ENCODE measurements around the gene ACSS1.

ACSS1 gene

DNA sequence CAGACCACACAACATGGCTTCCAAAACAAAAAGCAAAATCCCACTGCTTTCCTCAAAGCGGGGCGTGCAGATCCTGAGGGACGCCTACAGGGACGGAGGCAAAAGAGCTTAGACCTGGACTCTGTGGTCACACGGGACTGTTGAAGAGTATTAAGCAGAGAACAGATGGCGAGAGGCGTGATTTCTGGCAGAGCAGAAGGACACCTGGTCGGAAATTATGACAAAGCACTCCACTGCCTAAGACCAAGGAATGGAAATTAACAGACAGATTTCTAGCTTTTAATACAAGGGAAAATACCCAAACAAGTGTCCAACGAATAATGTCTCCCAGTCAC is 93.5 kb downstream of the ACSS1 start:
- Histone ChIP-seq H3K4me3 (ENCODE audit: severe bottlenecking) (no peak overlapping the region), H3K9me3 (ENCODE audit: severe bottlenecking) (no peaks in the 10 kb centered on the region), H3K27ac (ENCODE audit: poor library complexity, severe bottlenecking) (no peak overlapping the region), H3K36me3 (ENCODE audit: low read depth) (peaks cover 17% of the 10 kb centered on the region), H3K4me1 (ENCODE audit: insufficient read depth, poor library complexity, severe bottlenecking) (no peaks in the 10 kb centered on the region), H3K27me3 (ENCODE audit: insufficient read depth, poor library complexity, severe bottlenecking) (no peaks in the 10 kb centered on the region)
- TF ChIP-seq, protein P1, sequence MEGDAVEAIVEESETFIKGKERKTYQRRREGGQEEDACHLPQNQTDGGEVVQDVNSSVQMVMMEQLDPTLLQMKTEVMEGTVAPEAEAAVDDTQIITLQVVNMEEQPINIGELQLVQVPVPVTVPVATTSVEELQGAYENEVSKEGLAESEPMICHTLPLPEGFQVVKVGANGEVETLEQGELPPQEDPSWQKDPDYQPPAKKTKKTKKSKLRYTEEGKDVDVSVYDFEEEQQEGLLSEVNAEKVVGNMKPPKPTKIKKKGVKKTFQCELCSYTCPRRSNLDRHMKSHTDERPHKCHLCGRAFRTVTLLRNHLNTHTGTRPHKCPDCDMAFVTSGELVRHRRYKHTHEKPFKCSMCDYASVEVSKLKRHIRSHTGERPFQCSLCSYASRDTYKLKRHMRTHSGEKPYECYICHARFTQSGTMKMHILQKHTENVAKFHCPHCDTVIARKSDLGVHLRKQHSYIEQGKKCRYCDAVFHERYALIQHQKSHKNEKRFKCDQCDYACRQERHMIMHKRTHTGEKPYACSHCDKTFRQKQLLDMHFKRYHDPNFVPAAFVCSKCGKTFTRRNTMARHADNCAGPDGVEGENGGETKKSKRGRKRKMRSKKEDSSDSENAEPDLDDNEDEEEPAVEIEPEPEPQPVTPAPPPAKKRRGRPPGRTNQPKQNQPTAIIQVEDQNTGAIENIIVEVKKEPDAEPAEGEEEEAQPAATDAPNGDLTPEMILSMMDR (IDR thresholded peaks at IDR 0.05; ENCODE audit: poor library complexity, severe bottlenecking), result no peak
- ATAC-seq (ENCODE audit: low read depth) (no peak), DNase-seq (ENCODE audit: low spot score) (no peak)

DNA sequence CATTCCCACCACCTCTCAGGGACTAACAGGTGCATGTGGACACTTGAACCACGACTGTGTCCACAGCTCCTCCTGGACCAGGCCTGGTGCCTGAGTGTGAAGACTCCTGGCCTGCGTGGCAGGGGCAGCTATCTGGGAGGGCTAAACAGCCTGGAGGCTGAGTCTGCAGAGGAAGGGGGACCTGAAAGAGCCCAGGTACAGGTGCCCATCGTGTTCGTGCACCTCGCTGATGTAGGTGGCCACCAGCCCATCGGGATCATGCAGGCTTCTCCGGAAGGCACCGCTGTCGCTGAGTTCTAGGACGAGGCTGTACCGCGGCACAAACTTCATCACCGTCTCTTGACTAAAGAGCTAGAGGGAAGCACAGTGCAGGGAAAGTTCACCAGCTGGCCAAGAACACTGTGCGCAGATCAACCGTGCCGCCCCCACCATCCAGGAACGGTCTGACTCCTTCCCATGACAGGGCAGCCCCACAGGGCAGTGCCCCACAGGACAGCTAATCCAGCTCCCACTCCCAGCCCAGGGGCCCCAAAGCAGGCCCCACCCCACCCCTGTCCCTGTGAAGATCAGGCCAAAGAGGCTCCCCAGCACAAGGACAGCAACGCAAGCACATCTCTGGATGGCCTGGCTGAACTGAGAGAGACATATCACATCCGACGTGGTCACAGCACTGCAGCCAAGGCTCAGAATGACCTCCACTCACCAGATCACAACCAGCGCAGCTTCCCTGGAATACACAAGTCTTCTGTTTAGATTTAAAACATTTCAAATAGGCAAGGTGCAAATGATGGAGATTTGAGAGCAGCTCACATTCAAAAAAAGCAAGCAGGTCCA is 94.0 kb downstream of the ACSS1 start:
- TF ChIP-seq, protein P1 (IDR thresholded peaks at IDR 0.05; ENCODE audit: poor library complexity, severe bottlenecking), result no peak
- Histone ChIP-seq H3K4me3 (ENCODE audit: severe bottlenecking) (no peak overlapping the region), H3K36me3 (ENCODE audit: low read depth) (peaks cover 11% of the 10 kb centered on the region), H3K27ac (ENCODE audit: poor library complexity, severe bottlenecking) (no peak overlapping the region), H3K4me1 (ENCODE audit: insufficient read depth, poor library complexity, severe bottlenecking) (no peaks in the 10 kb centered on the region), H3K9me3 (ENCODE audit: severe bottlenecking) (no peaks in the 10 kb centered on the region), H3K27me3 (ENCODE audit: insufficient read depth, poor library complexity, severe bottlenecking) (no peaks in the 10 kb centered on the region)
- ATAC-seq (ENCODE audit: low read depth), result no peak
- peak; percentile 57 for DNase-seq (ENCODE audit: low spot score)

GRCh38 chr20:24962510-24962909 is 95.4 kb downstream of the ACSS1 start:
- no peaks in the 10 kb centered on the region for H3K9me3 ChIP-seq (ENCODE audit: severe bottlenecking)
- no peaks in the 10 kb centered on the region for H3K4me1 ChIP-seq (ENCODE audit: insufficient read depth, poor library complexity, severe bottlenecking)
- H3K27me3 ChIP-seq (ENCODE audit: insufficient read depth, poor library complexity, severe bottlenecking), result no peaks in the 10 kb centered on the region
- no peak for DNase-seq (ENCODE audit: low spot score)
- no peak for ATAC-seq (ENCODE audit: low read depth)
- H3K27ac ChIP-seq (ENCODE audit: poor library complexity, severe bottlenecking), result no peak overlapping the region
- no peaks in the 10 kb centered on the region; the same call in 1 of the 2 replicates for H3K36me3 ChIP-seq (ENCODE audit: low read depth)
- H3K4me3 ChIP-seq (ENCODE audit: severe bottlenecking), result no peak overlapping the region
- TF ChIP-seq, protein P1 (IDR thresholded peaks at IDR 0.05; ENCODE audit: poor library complexity, severe bottlenecking), result no peak

DNA sequence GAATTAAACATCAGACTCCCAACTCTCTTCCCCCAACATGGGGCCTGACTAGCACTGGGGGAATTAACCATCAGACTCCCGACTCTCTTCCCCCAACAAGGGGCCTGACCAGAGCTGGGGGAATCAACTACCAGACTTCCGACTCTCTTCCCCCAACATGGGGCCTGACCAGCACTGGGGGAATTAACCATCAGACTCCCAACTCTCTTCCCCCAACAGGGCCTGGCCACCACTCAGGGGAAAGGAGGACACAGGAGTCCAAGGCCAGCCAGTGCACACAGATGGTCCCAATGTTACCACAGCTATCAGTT is 95.8 kb downstream of the ACSS1 start:
- Histone ChIP-seq H3K36me3 (ENCODE audit: low read depth) (no peaks in the 10 kb centered on the region; the same call in 1 of the 2 replicates), H3K9me3 (ENCODE audit: severe bottlenecking) (no peaks in the 10 kb centered on the region), H3K27me3 (ENCODE audit: insufficient read depth, poor library complexity, severe bottlenecking) (no peaks in the 10 kb centered on the region), H3K4me1 (ENCODE audit: insufficient read depth, poor library complexity, severe bottlenecking) (no peaks in the 10 kb centered on the region), H3K4me3 (ENCODE audit: severe bottlenecking) (no peak overlapping the region), H3K27ac (ENCODE audit: poor library complexity, severe bottlenecking) (no peak overlapping the region)
- ATAC-seq (ENCODE audit: low read depth) (no peak), DNase-seq (ENCODE audit: low spot score) (no peak)
- TF ChIP-seq, protein P1 (IDR thresholded peaks at IDR 0.05; ENCODE audit: poor library complexity, severe bottlenecking), result no peak
